ENCODE results near the gene PABPN1L. TPM values are rescaled to one million over a fixed set of nuclear protein-coding genes. Genes with fewer than 3 reads are reported as not detected.

PABPN1L gene
- total RNA-seq, 4 donors from 2014 or later = not detected

DNA sequence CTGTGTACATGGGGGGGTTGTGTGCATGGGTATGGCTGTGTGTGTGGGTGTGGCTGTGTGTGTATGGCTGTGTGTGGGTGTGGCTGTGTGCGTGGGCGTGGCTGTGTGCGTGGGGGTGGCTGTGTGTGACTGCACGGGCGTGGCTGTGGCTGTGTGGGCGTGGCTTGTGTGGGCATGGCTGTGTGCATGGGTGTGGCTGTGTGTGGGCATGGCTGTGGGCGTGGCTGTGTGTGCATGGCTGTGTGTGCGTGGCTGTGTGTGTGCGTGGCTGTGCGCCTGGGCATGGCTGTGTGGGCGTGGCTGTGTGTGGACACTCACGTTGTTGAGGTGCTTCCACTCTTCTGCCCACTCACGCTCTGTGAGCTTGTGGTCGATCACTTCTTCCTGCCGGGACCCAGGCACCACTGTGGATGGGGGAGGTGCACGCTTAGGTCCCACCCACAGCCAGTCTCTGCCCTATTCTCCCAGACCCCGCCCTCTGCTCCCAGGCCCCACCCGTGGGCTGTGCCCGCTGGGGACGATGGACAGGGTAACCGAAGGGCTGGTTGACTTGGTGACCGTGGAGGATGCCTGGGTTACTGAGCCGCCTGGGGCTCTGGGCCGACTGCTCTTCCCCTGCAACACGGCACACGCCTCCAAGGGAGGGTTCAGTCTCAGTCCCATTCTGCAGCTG, 16.0 kb upstream of the PABPN1L start:
- H3K4me3 ChIP-seq = no peak overlapping the region
- intact Hi-C loops (cut with DNase I) = no loop called here
- H3K36me3 ChIP-seq = peaks cover 0 to 83% (median 31%) of the 10 kb centered on the region in 4 donors
- no peak overlapping the region for H3K27ac ChIP-seq (replicated peaks in 1 of 4)
- 83% methylated on average over 20 of the region's 26 CpGs for WGBS
- TF ChIP-seq, protein P1, sequence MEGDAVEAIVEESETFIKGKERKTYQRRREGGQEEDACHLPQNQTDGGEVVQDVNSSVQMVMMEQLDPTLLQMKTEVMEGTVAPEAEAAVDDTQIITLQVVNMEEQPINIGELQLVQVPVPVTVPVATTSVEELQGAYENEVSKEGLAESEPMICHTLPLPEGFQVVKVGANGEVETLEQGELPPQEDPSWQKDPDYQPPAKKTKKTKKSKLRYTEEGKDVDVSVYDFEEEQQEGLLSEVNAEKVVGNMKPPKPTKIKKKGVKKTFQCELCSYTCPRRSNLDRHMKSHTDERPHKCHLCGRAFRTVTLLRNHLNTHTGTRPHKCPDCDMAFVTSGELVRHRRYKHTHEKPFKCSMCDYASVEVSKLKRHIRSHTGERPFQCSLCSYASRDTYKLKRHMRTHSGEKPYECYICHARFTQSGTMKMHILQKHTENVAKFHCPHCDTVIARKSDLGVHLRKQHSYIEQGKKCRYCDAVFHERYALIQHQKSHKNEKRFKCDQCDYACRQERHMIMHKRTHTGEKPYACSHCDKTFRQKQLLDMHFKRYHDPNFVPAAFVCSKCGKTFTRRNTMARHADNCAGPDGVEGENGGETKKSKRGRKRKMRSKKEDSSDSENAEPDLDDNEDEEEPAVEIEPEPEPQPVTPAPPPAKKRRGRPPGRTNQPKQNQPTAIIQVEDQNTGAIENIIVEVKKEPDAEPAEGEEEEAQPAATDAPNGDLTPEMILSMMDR (IDR thresholded peaks at IDR 0.05) = no peak
- TF ChIP-seq POLR2AphosphoS5 (IDR thresholded peaks at IDR 0.05) = no peak
- no peak for TF ChIP-seq EP300 (IDR thresholded peaks at IDR 0.05)
- TF ChIP-seq POLR2A (IDR thresholded peaks at IDR 0.05; ENCODE audit: low read depth) = no peak
- no peaks in the 10 kb centered on the region for H3K9me3 ChIP-seq
- peaks cover 0 to 69% (median 0%) of the 10 kb centered on the region in 4 donors for H3K27me3 ChIP-seq
- peaks cover 26 to 34% (median 28%) of the 10 kb centered on the region in 4 donors for H3K4me1 ChIP-seq
- DNase-seq (ENCODE audit: extremely low spot score) = no peak

DNA sequence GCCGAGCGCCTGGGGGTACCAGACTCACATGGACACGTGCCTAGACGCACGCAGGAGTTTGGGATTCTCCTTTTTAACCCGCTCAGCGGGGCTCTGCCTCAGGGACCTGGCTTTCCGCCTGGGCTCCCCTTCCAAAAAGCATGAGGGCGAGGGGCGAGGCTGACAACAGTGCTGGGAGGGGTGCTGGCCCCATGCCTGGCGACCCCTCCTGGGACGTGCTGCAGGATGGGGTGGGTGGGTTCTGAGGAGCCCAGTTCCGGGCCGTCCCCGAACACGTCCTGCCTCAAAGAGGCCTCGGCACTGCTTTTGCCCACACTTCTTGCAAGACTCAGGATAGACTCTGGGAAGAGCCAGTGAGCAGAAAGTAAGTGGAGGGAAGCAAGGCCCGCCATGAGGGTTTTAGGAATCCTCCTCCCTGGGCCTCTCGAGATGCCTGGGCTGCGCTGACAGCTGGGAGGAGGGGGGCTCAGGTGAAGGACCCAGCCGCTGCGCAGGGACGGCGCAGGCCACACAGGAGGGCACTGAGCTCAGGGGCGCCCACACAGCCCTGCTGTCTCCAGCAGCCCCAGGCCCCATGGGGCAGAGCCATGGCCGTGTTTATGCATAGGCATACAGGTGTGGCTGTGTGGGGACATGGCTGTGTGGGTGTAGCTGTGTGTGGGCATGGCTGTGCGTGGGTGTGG, 15.4 kb upstream of the PABPN1L start:
- Histone ChIP-seq H3K4me3 (no peak overlapping the region), H3K27me3 (peaks cover 0 to 76% (median 0%) of the 10 kb centered on the region in 4 donors), H3K9me3 (no peaks in the 10 kb centered on the region), H3K36me3 (peaks cover 0 to 87% (median 31%) of the 10 kb centered on the region in 4 donors), H3K27ac (replicated peaks in 1 of 4) (no peak overlapping the region), H3K4me1 (peaks cover 22 to 27% (median 23%) of the 10 kb centered on the region in 4 donors)
- intact Hi-C loops (cut with DNase I) = no loop called here
- TF ChIP-seq, protein P1 (IDR thresholded peaks at IDR 0.05) = no peak
- TF ChIP-seq POLR2A (IDR thresholded peaks at IDR 0.05; ENCODE audit: low read depth) (no peak), EP300 (IDR thresholded peaks at IDR 0.05) (no peak), POLR2AphosphoS5 (IDR thresholded peaks at IDR 0.05) (no peak)
- 71% methylated on average over 25 of the region's 27 CpGs for WGBS
- no peak for DNase-seq (ENCODE audit: extremely low spot score)

DNA sequence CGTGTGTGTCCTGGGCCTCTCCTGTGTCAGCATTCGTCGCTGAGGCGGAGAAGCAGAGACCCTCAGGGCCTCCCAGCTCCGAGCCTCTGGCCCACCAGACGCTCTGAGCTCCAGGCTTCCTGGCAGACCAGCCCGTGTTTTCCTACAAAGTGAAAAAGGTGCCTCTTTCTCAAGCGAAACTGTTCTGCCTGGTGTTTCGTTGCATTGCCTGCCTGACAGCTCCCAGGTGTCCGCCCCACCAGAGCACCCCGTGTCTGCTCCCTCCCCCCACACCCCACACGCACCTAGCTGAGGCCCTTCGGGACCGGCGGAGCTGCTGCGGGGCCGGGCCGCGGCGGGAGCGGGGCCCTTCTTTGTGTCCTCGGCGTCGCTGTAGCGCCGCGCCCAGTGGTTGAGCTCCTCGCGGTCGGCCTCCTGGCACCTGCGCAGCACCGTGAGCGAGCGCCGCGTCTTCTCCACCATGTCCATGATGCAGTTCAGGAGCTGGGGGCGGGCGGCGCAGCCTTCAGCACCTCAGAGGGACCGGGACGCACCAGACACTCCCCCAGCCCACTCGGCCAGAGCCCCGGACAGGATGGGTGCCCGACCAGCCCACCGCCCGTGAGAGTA, 14.7 kb upstream of the PABPN1L start:
- Histone ChIP-seq H3K4me3 (peak overlapping the region in 1 of 4 donors; percentile 22), H3K9me3 (no peaks in the 10 kb centered on the region)
- WGBS = 27% methylated on average over 6 of the region's 46 CpGs

DNA sequence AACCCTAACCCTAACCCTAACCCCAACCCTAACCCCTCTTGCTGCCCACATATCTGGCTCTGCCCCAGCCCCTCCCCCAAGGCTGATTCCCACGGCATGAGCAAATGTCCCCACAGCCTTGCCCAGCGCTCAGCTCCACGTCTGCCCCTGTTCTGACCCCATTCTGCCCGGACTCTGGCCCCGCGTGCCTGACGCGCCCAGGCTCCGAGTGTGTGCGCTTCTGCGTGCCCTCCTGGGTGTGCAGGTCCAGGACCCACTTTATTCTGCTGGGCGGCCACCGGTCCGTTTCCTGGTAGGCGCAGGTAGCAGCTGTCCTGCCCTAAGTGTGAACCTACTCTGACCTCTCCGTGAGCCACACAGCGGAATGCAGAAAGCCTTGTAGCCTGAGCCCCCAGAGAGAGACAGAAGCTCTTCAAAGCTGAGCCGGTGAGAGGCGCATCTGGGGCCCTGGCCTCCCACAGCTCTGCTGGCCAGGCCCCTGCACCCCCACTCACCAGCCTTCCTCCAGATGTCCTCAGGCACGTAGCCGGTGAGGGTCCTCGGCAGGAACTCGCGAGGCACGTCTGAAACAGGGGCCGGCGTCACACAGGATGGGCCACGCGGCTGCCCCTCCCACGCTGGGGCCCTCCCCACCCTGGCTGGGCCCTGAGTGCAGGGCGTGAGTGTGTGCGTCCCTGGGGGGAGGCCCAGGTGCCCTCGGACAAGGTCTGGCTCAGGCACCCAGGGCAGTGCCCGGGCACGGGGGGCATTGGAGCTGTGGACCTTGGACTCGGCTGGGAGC, 14.0 kb upstream of the PABPN1L start:
- peak overlapping the region in 1 of 4 donors; percentile 22 for H3K4me3 ChIP-seq
- peaks cover 9 to 15% (median 11%) of the 10 kb centered on the region in 4 donors for H3K4me1 ChIP-seq
- H3K27me3 ChIP-seq = peaks cover 0 to 80% (median 0%) of the 10 kb centered on the region in 4 donors
- intact Hi-C loops (cut with DNase I) = no loop called here
- no peaks in the 10 kb centered on the region for H3K9me3 ChIP-seq
- no peak for DNase-seq (ENCODE audit: extremely low spot score)
- H3K27ac ChIP-seq (replicated peaks in 1 of 4) = no peak overlapping the region
- TF ChIP-seq POLR2AphosphoS5 (IDR thresholded peaks at IDR 0.05) = no peak
- no peak for TF ChIP-seq EP300 (IDR thresholded peaks at IDR 0.05)
- TF ChIP-seq, protein P1 (IDR thresholded peaks at IDR 0.05) = no peak
- TF ChIP-seq POLR2A (IDR thresholded peaks at IDR 0.05; ENCODE audit: low read depth) = no peak
- 83% methylated on average over 21 of the region's 36 CpGs for WGBS
- H3K36me3 ChIP-seq = peaks cover 0 to 95% (median 30%) of the 10 kb centered on the region in 4 donors

More for the DNA sequence above, 14.7 kb upstream of the PABPN1L start:
- H3K36me3 ChIP-seq = peaks cover 0 to 94% (median 31%) of the 10 kb centered on the region in 4 donors
- no peak overlapping the region for H3K27ac ChIP-seq (replicated peaks in 1 of 4)
- intact Hi-C loops (cut with DNase I) = no loop called here
- no peak for DNase-seq (ENCODE audit: extremely low spot score)
- H3K27me3 ChIP-seq = peaks cover 0 to 80% (median 0%) of the 10 kb centered on the region in 4 donors
- TF ChIP-seq POLR2AphosphoS5 (IDR thresholded peaks at IDR 0.05) (no peak), POLR2A (IDR thresholded peaks at IDR 0.05; ENCODE audit: low read depth) (no peak)
- H3K4me1 ChIP-seq = peaks cover 15 to 20% (median 16%) of the 10 kb centered on the region in 4 donors

All from esophagus muscularis mucosa (tissue), 4 donors.